HCT116 (cell line): ENCODE results near the gene KBTBD13. TPM values are rescaled to one million over a fixed set of nuclear protein-coding genes. Genes with fewer than 3 reads are reported as not detected.
A peak's percentile ranks its signal among the peaks of the same experiment; 100 is the strongest.

Source experiments
- ATAC-seq: fragments of 200-7000 bp; cut with Tn5 transposase; 2 replicates; pipeline ENCODE4 v1.9.1; 2020; ENCODE audit warnings: mild to moderate bottlenecking, moderate library complexity
- BruUV-seq: library from RNA; stranded (reverse); fragments of 400-500 nt; replicated peaks from 2 replicates; lab custom pipeline; 2021; lab: Mats Ljungman, UMichigan
- CTCF ChIA-PET: fragments of 300-600 bp; sonication (Branson Sonifier 250); formaldehyde crosslinking; loops from one replicate; lab custom pipeline; 2021; ENCODE audit warnings: antibody characterized with exemption; lab: Charles Lee
- POLR2A ChIA-PET: fragments of 300-600, 350-600 bp; sonication (Branson Sonifier 250); formaldehyde crosslinking; loops from one replicate; lab custom pipeline; 2021; ENCODE audit warnings: antibody characterized with exemption; lab: Charles Lee
- RAD21 ChIA-PET, 2 experiments: fragments of 300-600 bp; sonication (Branson Sonifier 250); formaldehyde crosslinking; loops; one replicate each; lab custom pipeline; 2023; ENCODE audit warnings: low total read pairs in 2 of 2; ENCODE audit not compliant: uncharacterized antibody in 2 of 2, unreplicated experiment in 2 of 2, low non-redundant PET in 1 of 2; lab: Charles Lee
- DNase-seq: peaks from one replicate; pipeline ENCODE4 v3.0.0-alpha.2; 2010; ENCODE audit warnings: low read depth, low spot score
- H2AFZ ChIP-seq: fragments of 200-600 bp; shearing (Covaris generic), sonication (generic); 2 replicates; pipeline ENCODE4 v1.6.1; 2017; ENCODE audit warnings: low read depth, mixed run types, mixed read lengths, antibody characterized with exemption, low read length; ENCODE audit not compliant: poor library complexity, severe bottlenecking
- H3K27ac ChIP-seq: 2 replicates; pipeline ENCODE4 v1.5.1; 2012; ENCODE audit warnings: low read depth, low read length
- H3K27me3 ChIP-seq: fragments of 200-600 bp; sonication (generic); 2 replicates; pipeline ENCODE4 v1.6.1; 2016; ENCODE audit warnings: mixed run types, low read length, mixed read lengths; ENCODE audit not compliant: insufficient read depth
- H3K36me3 ChIP-seq, 2 experiments: fragments of 200-500 bp in 1 of 2; fragments of 200-600 bp in 1 of 2; sonication (Bioruptor generic) in 1 of 2; sonication (generic) in 1 of 2; 2 replicates each; pipeline versions ENCODE4 v1.5.1 to v1.6.1; 2014 to 2016; ENCODE audit warnings: low read length in 2 of 2, inconsistent platforms in 1 of 2, mixed read lengths in 1 of 2, mixed run types in 1 of 2; ENCODE audit not compliant: insufficient read depth in 2 of 2, control insufficient read depth in 1 of 2
- H3K4me1 ChIP-seq, 2 experiments: fragments of 200-600 bp in 1 of 2; sonication (generic) in 1 of 2; 2 replicates each; pipeline versions ENCODE4 v1.5.1 to v1.6.1; 2012 to 2017; ENCODE audit warnings: low read length in 2 of 2, inconsistent platforms in 1 of 2, mild to moderate bottlenecking in 1 of 2, mixed read lengths in 1 of 2, mixed run types in 1 of 2, moderate library complexity in 1 of 2; ENCODE audit not compliant: insufficient read depth in 2 of 2, control insufficient read depth in 1 of 2
- H3K4me2 ChIP-seq: fragments of 200-600 bp; sonication (generic); 2 replicates; pipeline ENCODE4 v1.6.1; 2017; ENCODE audit warnings: mixed run types, low read length, mixed read lengths
- H3K4me3 ChIP-seq, 2 experiments: fragments of 200-600 bp in 1 of 2; sonication (generic) in 1 of 2; replicated peaks in 1 of 2; 2 replicates each; pipeline ENCODE4 v1.5.1; 2011 to 2016; ENCODE audit warnings: low read length in 2 of 2, control low read depth in 1 of 2, low read depth in 1 of 2, mild to moderate bottlenecking in 1 of 2, mixed read lengths in 1 of 2, mixed run types in 1 of 2
- H3K79me2 ChIP-seq: fragments of 200-600 bp; sonication (generic); 2 replicates; pipeline ENCODE4 v1.6.1; 2017; ENCODE audit warnings: mild to moderate bottlenecking, mixed run types, low read length, moderate library complexity, mixed read lengths; ENCODE audit not compliant: insufficient read depth
- H3K9ac ChIP-seq: fragments of 200-600 bp; sonication (generic); 2 replicates; pipeline ENCODE4 v1.6.1; 2016; ENCODE audit warnings: low read length, mixed read lengths
- H3K9me2 ChIP-seq: fragments of 200-600 bp; sonication (generic), shearing (Covaris generic); 2 replicates; pipeline ENCODE4 v1.6.1; 2017; ENCODE audit warnings: mixed run types, mild to moderate bottlenecking, moderate library complexity; ENCODE audit not compliant: insufficient read depth
- H3K9me3 ChIP-seq, 2 experiments: fragments of 200-500 bp in 1 of 2; fragments of 200-600 bp in 1 of 2; sonication (Bioruptor generic) in 1 of 2; sonication (generic) in 1 of 2; 2 replicates each; pipeline ENCODE4 v1.6.1; 2014 to 2017; ENCODE audit warnings: low read length in 2 of 2, mixed read lengths in 2 of 2, inconsistent platforms in 1 of 2, low read depth in 1 of 2, mild to moderate bottlenecking in 1 of 2, mixed run types in 1 of 2, moderate library complexity in 1 of 2; ENCODE audit not compliant: control insufficient read depth in 1 of 2, insufficient read depth in 1 of 2
- H4K20me1 ChIP-seq: fragments of 200-600 bp; sonication (generic), shearing (Covaris generic); 2 replicates; pipeline ENCODE4 v1.6.1; 2017; ENCODE audit warnings: mixed run types, mild to moderate bottlenecking, moderate library complexity; ENCODE audit not compliant: insufficient read depth
- ATF3 ChIP-seq: IDR thresholded peaks from 2 replicates; pipeline ENCODE4 v1.6.1; 2012
- CEBPB ChIP-seq: IDR thresholded peaks from 2 replicates; pipeline ENCODE4 v1.6.1; 2012; ENCODE audit warnings: low read depth
- CTCF ChIP-seq, 3 experiments: fragments of 200-600 bp in 1 of 3; sonication (generic) in 1 of 3; IDR thresholded peaks in 2 of 3; conservative IDR thresholded peaks in 1 of 3; 2 replicates each; pipeline ENCODE4 v1.5.1; 2012 to 2017; ENCODE audit warnings: low read depth in 2 of 3, low read length in 2 of 3, antibody characterized with exemption in 1 of 3, borderline replicate concordance in 1 of 3, control low read depth in 1 of 3, mild to moderate bottlenecking in 1 of 3, mixed read lengths in 1 of 3, mixed run types in 1 of 3, moderate library complexity in 1 of 3; ENCODE audit not compliant: insufficient read depth in 1 of 3
- ELF1 ChIP-seq: IDR thresholded peaks from 2 replicates; pipeline ENCODE4 v1.6.1; 2012; ENCODE audit warnings: low read depth, borderline replicate concordance
- EZH2 ChIP-seq: fragments of 200-600 bp; sonication (generic); IDR thresholded peaks from 2 replicates; pipeline ENCODE4 v1.6.1; 2017; ENCODE audit warnings: antibody characterized with exemption, mixed run types
- EZH2phosphoT487 ChIP-seq: fragments of 200-600 bp; IDR thresholded peaks from 2 replicates; pipeline ENCODE4 v1.6.1; 2018; ENCODE audit warnings: antibody characterized with exemption, borderline replicate concordance
- FOSL1 ChIP-seq: IDR thresholded peaks from 2 replicates; pipeline ENCODE4 v1.6.1; 2012; ENCODE audit warnings: low read depth
- JUND ChIP-seq: IDR thresholded peaks from 2 replicates; pipeline ENCODE4 v1.6.1; 2012
- POLR2A ChIP-seq: IDR thresholded peaks from 2 replicates; pipeline ENCODE4 v1.7.0; 2011; ENCODE audit warnings: borderline replicate concordance; ENCODE audit not compliant: insufficient read depth, insufficient read length; ENCODE audit errors: extremely low read depth
- POLR2AphosphoS5 ChIP-seq: IDR thresholded peaks from 2 replicates; pipeline ENCODE4 v1.6.1; 2011; ENCODE audit warnings: mild to moderate bottlenecking, low read depth, low read length, moderate library complexity
- RAD21 ChIP-seq: IDR thresholded peaks from 2 replicates; pipeline ENCODE4 v1.6.1; 2012; ENCODE audit warnings: low read depth, mild to moderate bottlenecking
- REST ChIP-seq: IDR thresholded peaks from 2 replicates; pipeline ENCODE4 v1.6.1; 2012; ENCODE audit warnings: low read depth
- SRF ChIP-seq: IDR thresholded peaks from 2 replicates; pipeline ENCODE4 v1.6.1; 2012; ENCODE audit warnings: low read depth
- TCF7L2 ChIP-seq: IDR thresholded peaks from 2 replicates; pipeline ENCODE4 v1.7.0; 2011; ENCODE audit warnings: borderline replicate concordance, inconsistent platforms; ENCODE audit not compliant: insufficient read depth, insufficient read length; ENCODE audit errors: extremely low read depth
- YY1 ChIP-seq: IDR thresholded peaks from 2 replicates; pipeline ENCODE4 v1.6.1; 2011; ENCODE audit warnings: low read length, low read depth, moderate library complexity, mild to moderate bottlenecking; ENCODE audit not compliant: insufficient replicate concordance; ENCODE audit errors: extremely low read depth
- ZBTB33 ChIP-seq: IDR thresholded peaks from 2 replicates; pipeline ENCODE4 v1.6.1; 2011; ENCODE audit warnings: mild to moderate bottlenecking, low read length, moderate library complexity; ENCODE audit not compliant: insufficient replicate concordance; ENCODE audit errors: extremely low read depth
- ZFX ChIP-seq: fragments of 450-650 bp; IDR thresholded peaks from 2 replicates; pipeline ENCODE4 v1.6.1; 2017
- ZNF274 ChIP-seq: fragments of 200-500 bp; sonication (Bioruptor generic); IDR thresholded peaks from 2 replicates; pipeline ENCODE4 v1.6.1; 2014; ENCODE audit warnings: mild to moderate bottlenecking, low read depth, low read length, inconsistent platforms
- intact Hi-C: fragments of 100-400 bp; cut with micrococcal nuclease; formaldehyde crosslinking; loops from 2 replicates; pipeline ENCODE4 v1.10.0; 2022
- total RNA-seq: library from RNA; stranded (reverse); gene quantifications from one replicate; pipeline ENCODE4 v1.2.1, GENCODE V29; 2021; ENCODE audit not compliant: unreplicated experiment

KBTBD13 gene
- total RNA-seq, 1 experiment from 2014 or later, result not detected

- ATAC-seq (peak; percentile 91), DNase-seq (peak; percentile 89)
- Histone ChIP-seq H3K27ac (no peak overlapping the region), H4K20me1 (no peaks in the 10 kb centered on the region), H3K4me2 (peak overlapping the region; percentile 57), H3K9ac (no peak overlapping the region), H3K36me3 (no peaks in the 10 kb centered on the region), H3K79me2 (peaks cover 12% of the 10 kb centered on the region), H3K9me3 (no peaks in the 10 kb centered on the region), H3K27me3 (no peaks in the 10 kb centered on the region), H3K4me1 (peaks cover 5 to 25% of the 10 kb centered on the region in 2 experiments; a peak in 3 of 4 replicates), H2AFZ (peak overlapping the region; percentile 98), H3K4me3 (no peak overlapping the region), H3K9me2 (no peaks in the 10 kb centered on the region)
- intact Hi-C loops, result loop anchor here (1.0 to 5.0 kb wide), 8 partner anchors 22 to 352 kb away; partner anchors contain the start of genes CLPX, PIF1 and RNU5B-1
- RAD21 ChIA-PET, result interaction anchor here in 1 of 2 experiments (1.0 kb wide), 1 partner anchor 272 kb away, joined by 3 read pairs; the partner anchor contains the start of gene RNU5B-1
- POLR2A ChIA-PET, result interaction anchor here (2.4 kb wide), 1 partner anchor 272 kb away, joined by 9 read pairs; the partner anchor contains the start of gene RNU5B-1
- BruUV-seq, result no TSS peak
- CTCF ChIA-PET, result interaction anchor here (0.9 to 1.8 kb wide), 9 partner anchors 22 to 198 kb away, joined by 3 to 13 read pairs (median 5); partner anchors contain the start of gene CLPX
- TF ChIP-seq ZFX (no peak), JUND (no peak), CTCF (IDR thresholded peaks at IDR 0.05 in 2 of 3, conservative IDR thresholded peaks at IDR 0.05 in 1 of 3; ENCODE audit: borderline replicate concordance in 1 of 3, insufficient read depth in 1 of 3, low read depth in 2 of 3, low read length in 2 of 3) (peak; percentile 94 to 98 (median 95)), YY1 (peak; percentile 58), POLR2A (no peak), FOSL1 (no peak), ZNF274 (no peak), SRF (no peak), POLR2AphosphoS5 (peak; percentile 41; the same call in 1 of the 2 replicates), ELF1 (no peak), EZH2 (no peak), ZBTB33 (no peak), REST (no peak), RAD21 (peak; percentile 92), ATF3 (no peak), CEBPB (no peak), EZH2phosphoT487 (no peak), TCF7L2 (peak; percentile 45)
These were observed 43.6 kb upstream of the KBTBD13 start for GRCh38 chr15:65032801-65033537.
